HUES6 (cell line): ENCODE results near the gene FRMPD4.

Source experiments
- H3K27ac ChIP-seq: 2 replicates; pipeline ENCODE4 v1.7.0; 2013; ENCODE audit warnings: low read depth, mild to moderate bottlenecking, low read length, inconsistent platforms
- H3K27me3 ChIP-seq: 2 replicates; pipeline ENCODE4 v1.6.1; 2013; ENCODE audit warnings: low read length; ENCODE audit not compliant: control insufficient read depth, insufficient read depth
- H3K36me3 ChIP-seq: 2 replicates; pipeline ENCODE4 v1.6.1; 2013; ENCODE audit warnings: low read length; ENCODE audit not compliant: control insufficient read depth, insufficient read depth
- H3K4me1 ChIP-seq: 2 replicates; pipeline ENCODE4 v1.6.1; 2013; ENCODE audit warnings: low read length; ENCODE audit not compliant: control insufficient read depth, insufficient read depth
- H3K4me3 ChIP-seq: 2 replicates; pipeline ENCODE4 v1.5.1; 2013; ENCODE audit warnings: low read depth, low read length
- H3K9ac ChIP-seq: one replicate; pipeline ENCODE4 v1.6.1; 2013; ENCODE audit warnings: mild to moderate bottlenecking, low read length
- H3K9me3 ChIP-seq: 2 replicates; pipeline ENCODE4 v1.6.1; 2013; ENCODE audit warnings: low read depth, low read length; ENCODE audit not compliant: control insufficient read depth, insufficient read depth

FRMPD4 gene

GRCh38 chrX:12210971-12211370 is 72.7 kb downstream of the FRMPD4 start:
- H3K4me1 ChIP-seq: no peaks in the 10 kb centered on the region
- H3K27ac ChIP-seq: no peak overlapping the region
- no peaks in the 10 kb centered on the region for H3K36me3 ChIP-seq
- no peaks in the 10 kb centered on the region; the same call in 1 of the 2 replicates for H3K27me3 ChIP-seq
- H3K9me3 ChIP-seq: no peaks in the 10 kb centered on the region
- no peak overlapping the region for H3K4me3 ChIP-seq
- H3K9ac ChIP-seq: no peak overlapping the region

- Histone ChIP-seq H3K9me3 (peaks cover 4% of the 10 kb centered on the region; the same call in 1 of the 2 replicates), H3K9ac (no peak overlapping the region), H3K27me3 (no peaks in the 10 kb centered on the region; the same call in 1 of the 2 replicates), H3K36me3 (no peaks in the 10 kb centered on the region), H3K27ac (no peak overlapping the region), H3K4me3 (no peak overlapping the region), H3K4me1 (no peaks in the 10 kb centered on the region)
These were observed 85.4 kb downstream of the FRMPD4 start for GRCh38 chrX:12223650-12224049.

- Histone ChIP-seq H3K27me3 (peaks cover 4% of the 10 kb centered on the region; the same call in 1 of the 2 replicates), H3K36me3 (no peaks in the 10 kb centered on the region), H3K4me1 (no peaks in the 10 kb centered on the region), H3K4me3 (no peak overlapping the region), H3K9me3 (peaks cover 4% of the 10 kb centered on the region; the same call in 1 of the 2 replicates), H3K9ac (no peak overlapping the region), H3K27ac (no peak overlapping the region)
These were observed 86.8 kb downstream of the FRMPD4 start for GRCh38 chrX:12225107-12225506.

- no peak overlapping the region for H3K9ac ChIP-seq
- no peaks in the 10 kb centered on the region for H3K36me3 ChIP-seq
- no peak overlapping the region for H3K4me3 ChIP-seq
- peaks cover 4% of the 10 kb centered on the region; the same call in 1 of the 2 replicates for H3K9me3 ChIP-seq
- no peak overlapping the region for H3K27ac ChIP-seq
- H3K4me1 ChIP-seq: no peaks in the 10 kb centered on the region
- H3K27me3 ChIP-seq: peaks cover 4% of the 10 kb centered on the region; the same call in 1 of the 2 replicates
These were observed 89.3 kb downstream of the FRMPD4 start for GRCh38 chrX:12227412-12228041.

GRCh38 chrX:12228862-12229261 is 90.6 kb downstream of the FRMPD4 start:
- no peak overlapping the region for H3K4me3 ChIP-seq

GRCh38 chrX:12229986-12230385 is 91.7 kb downstream of the FRMPD4 start:
- Histone ChIP-seq H3K4me3 (no peak overlapping the region), H3K36me3 (no peaks in the 10 kb centered on the region), H3K27me3 (peaks cover 4% of the 10 kb centered on the region; the same call in 1 of the 2 replicates), H3K9me3 (peaks cover 4% of the 10 kb centered on the region; the same call in 1 of the 2 replicates), H3K4me1 (no peaks in the 10 kb centered on the region), H3K9ac (no peak overlapping the region), H3K27ac (no peak overlapping the region)

More at GRCh38 chrX:12228862-12229261, 90.6 kb downstream of the FRMPD4 start:
- H3K27me3 ChIP-seq: peaks cover 4% of the 10 kb centered on the region; the same call in 1 of the 2 replicates
- no peak overlapping the region for H3K27ac ChIP-seq
- no peaks in the 10 kb centered on the region for H3K4me1 ChIP-seq
- H3K9ac ChIP-seq: no peak overlapping the region
- no peaks in the 10 kb centered on the region for H3K36me3 ChIP-seq
- H3K9me3 ChIP-seq: peaks cover 4% of the 10 kb centered on the region; the same call in 1 of the 2 replicates

- Histone ChIP-seq H3K4me1 (no peaks in the 10 kb centered on the region), H3K9me3 (no peaks in the 10 kb centered on the region), H3K4me3 (no peak overlapping the region), H3K9ac (no peak overlapping the region), H3K27me3 (peaks cover 1% of the 10 kb centered on the region; the same call in 1 of the 2 replicates), H3K27ac (no peak overlapping the region), H3K36me3 (no peaks in the 10 kb centered on the region)
These were observed 96.5 kb downstream of the FRMPD4 start for GRCh38 chrX:12234534-12235329.

- H3K36me3 ChIP-seq: no peaks in the 10 kb centered on the region
- no peak overlapping the region for H3K9ac ChIP-seq
- no peaks in the 10 kb centered on the region for H3K4me1 ChIP-seq
- H3K9me3 ChIP-seq: no peaks in the 10 kb centered on the region
- H3K27ac ChIP-seq: no peak overlapping the region
- no peaks in the 10 kb centered on the region; the same call in 1 of the 2 replicates for H3K27me3 ChIP-seq
- H3K4me3 ChIP-seq: no peak overlapping the region
These were observed 97.9 kb downstream of the FRMPD4 start for GRCh38 chrX:12236156-12236555.

- Histone ChIP-seq H3K4me1 (no peaks in the 10 kb centered on the region), H3K27ac (no peak overlapping the region), H3K9me3 (no peaks in the 10 kb centered on the region), H3K4me3 (no peak overlapping the region), H3K36me3 (no peaks in the 10 kb centered on the region), H3K9ac (no peak overlapping the region), H3K27me3 (no peaks in the 10 kb centered on the region; the same call in 1 of the 2 replicates)
These were observed 98.9 kb downstream of the FRMPD4 start for GRCh38 chrX:12237131-12237530.

- Histone ChIP-seq H3K9ac (no peak overlapping the region), H3K27ac (no peak overlapping the region), H3K27me3 (no peaks in the 10 kb centered on the region; the same call in 1 of the 2 replicates)
These were observed 99.5 kb downstream of the FRMPD4 start for GRCh38 chrX:12237771-12238170.

More at GRCh38 chrX:12237771-12238170, 99.5 kb downstream of the FRMPD4 start:
- Histone ChIP-seq H3K9me3 (no peaks in the 10 kb centered on the region), H3K4me1 (no peaks in the 10 kb centered on the region), H3K4me3 (no peak overlapping the region), H3K36me3 (no peaks in the 10 kb centered on the region)
